ENCODE results near the gene MAP2.

MAP2 gene

GRCh38 chr2:209532321-209532720, 108.5 kb downstream of the MAP2 start:
- no peak for DNase-seq (ENCODE audit: low read depth in 1 of 2, low spot score in 1 of 2)

- no peak for DNase-seq (ENCODE audit: low read depth in 1 of 2, low spot score in 1 of 2)
Observed at GRCh38 chr2:209533391-209533790, 109.5 kb downstream of the MAP2 start.

- DNase-seq (ENCODE audit: low read depth in 1 of 2, low spot score in 1 of 2) = no peak
Observed at GRCh38 chr2:209534228-209534627, 110.4 kb downstream of the MAP2 start.

- DNase-seq (ENCODE audit: low read depth in 1 of 2, low spot score in 1 of 2) = no peak
Observed at GRCh38 chr2:209536363-209536762, 112.5 kb downstream of the MAP2 start.

- no peak for DNase-seq (ENCODE audit: low read depth in 1 of 2, low spot score in 1 of 2)
Observed at GRCh38 chr2:209547726-209548125, 123.9 kb downstream of the MAP2 start.

- no peak for DNase-seq (ENCODE audit: low read depth in 1 of 2, low spot score in 1 of 2)
Observed at GRCh38 chr2:209549589-209549988, 125.7 kb downstream of the MAP2 start.

- no peak for DNase-seq (ENCODE audit: low read depth in 1 of 2, low spot score in 1 of 2)
Observed at GRCh38 chr2:209553913-209554312, 130.1 kb downstream of the MAP2 start.

GRCh38 chr2:209556354-209556961, 132.6 kb downstream of the MAP2 start:
- DNase-seq (ENCODE audit: low read depth in 1 of 2, low spot score in 1 of 2) = no peak

- no peak for DNase-seq (ENCODE audit: low read depth in 1 of 2, low spot score in 1 of 2)
Observed at GRCh38 chr2:209560911-209561310, 137.1 kb downstream of the MAP2 start.

- DNase-seq (ENCODE audit: low read depth in 1 of 2, low spot score in 1 of 2) = no peak
Observed at GRCh38 chr2:209563453-209563852, 139.6 kb downstream of the MAP2 start.

- DNase-seq (ENCODE audit: low read depth in 1 of 2, low spot score in 1 of 2) = no peak
Observed at GRCh38 chr2:209564816-209565215, 141.0 kb downstream of the MAP2 start.

GRCh38 chr2:209565896-209566582, 142.2 kb downstream of the MAP2 start:
- DNase-seq (ENCODE audit: low read depth in 1 of 2, low spot score in 1 of 2) = no peak

GRCh38 chr2:209570194-209570593, 146.3 kb downstream of the MAP2 start:
- no peak for DNase-seq (ENCODE audit: low read depth in 1 of 2, low spot score in 1 of 2)

- no peak for DNase-seq (ENCODE audit: low read depth in 1 of 2, low spot score in 1 of 2)
Observed at GRCh38 chr2:209574515-209574914, 150.7 kb downstream of the MAP2 start.

GRCh38 chr2:209577376-209578357, 153.8 kb downstream of the MAP2 start:
- no peak for DNase-seq (ENCODE audit: low read depth in 1 of 2, low spot score in 1 of 2)

- no peak for DNase-seq (ENCODE audit: low read depth in 1 of 2, low spot score in 1 of 2)
Observed at GRCh38 chr2:209578394-209579001, 154.7 kb downstream of the MAP2 start.

GRCh38 chr2:209579230-209579749, 155.4 kb downstream of the MAP2 start:
- no peak for DNase-seq (ENCODE audit: low read depth in 1 of 2, low spot score in 1 of 2)

- DNase-seq (ENCODE audit: low read depth in 1 of 2, low spot score in 1 of 2) = no peak
Observed at GRCh38 chr2:209581040-209581439, 157.2 kb downstream of the MAP2 start.

- DNase-seq (ENCODE audit: low read depth in 1 of 2, low spot score in 1 of 2) = no peak
Observed at GRCh38 chr2:209582281-209582680, 158.4 kb downstream of the MAP2 start.

- DNase-seq (ENCODE audit: low read depth in 1 of 2, low spot score in 1 of 2) = no peak
Observed at GRCh38 chr2:209584472-209584871, 160.6 kb downstream of the MAP2 start.

- DNase-seq (ENCODE audit: low read depth in 1 of 2, low spot score in 1 of 2) = no peak
Observed at GRCh38 chr2:209584915-209585314, 161.1 kb downstream of the MAP2 start.
